Naive thymus-derived CD4-positive, alpha-beta T cell (primary cell): ENCODE results near the gene ANO1. TPM values are rescaled to one million over a fixed set of nuclear protein-coding genes. Genes with fewer than 3 reads are reported as not detected.
A peak's percentile ranks its signal among the peaks of the same experiment; 100 is the strongest.

ENCODE experiments used
- ATAC-seq: fragments of 150-1000 bp; cut with Tn5 transposase; 2 replicates; pipeline ENCODE4 v1.10.0; 2021; ENCODE audit warnings: mild to moderate bottlenecking, moderate library complexity
- CTCF ChIA-PET: fragments of 350-600 bp; sonication (Branson Sonifier 250); formaldehyde crosslinking; loops from one replicate; lab custom pipeline; 2021; ENCODE audit warnings: antibody characterized with exemption; lab: Charles Lee
- POLR2A ChIA-PET: fragments of 350-600 bp; sonication (Branson Sonifier 250); formaldehyde crosslinking; loops from one replicate; lab custom pipeline; 2021; ENCODE audit warnings: antibody characterized with exemption, inconsistent platforms; lab: Charles Lee
- DNase-seq, 9 donors: peaks; one replicate each; pipeline versions ENCODE4 v3.0.0 to v3.0.0-alpha.2; 2020 to 2022; ENCODE audit warnings: mixed read lengths in 1 of 9
- H3K27ac ChIP-seq: one replicate; pipeline ENCODE4 v1.7.0; 2013; ENCODE audit warnings: mild to moderate bottlenecking, low read depth, low read length, moderate library complexity
- H3K27me3 ChIP-seq, 2 donors: one replicate each; pipeline ENCODE4 v1.7.0; 2013; ENCODE audit warnings: low read length in 2 of 2, mild to moderate bottlenecking in 2 of 2, moderate library complexity in 2 of 2; ENCODE audit not compliant: control insufficient read depth in 2 of 2, insufficient read depth in 2 of 2
- H3K36me3 ChIP-seq, 3 experiments: 1 replicate in 2 of 3; 2 replicates in 1 of 3; pipeline ENCODE4 v1.7.0; 2013; ENCODE audit warnings: low read length in 3 of 3, mild to moderate bottlenecking in 3 of 3, moderate library complexity in 1 of 3; ENCODE audit not compliant: insufficient read depth in 3 of 3, control insufficient read depth in 2 of 3
- H3K4me1 ChIP-seq, 2 donors: one replicate each; pipeline ENCODE4 v1.7.0; 2013; ENCODE audit warnings: low read length in 2 of 2, mild to moderate bottlenecking in 2 of 2, moderate library complexity in 1 of 2; ENCODE audit not compliant: control insufficient read depth in 2 of 2, insufficient read depth in 2 of 2
- H3K4me3 ChIP-seq: 2 replicates; pipeline ENCODE4 v1.7.0; 2013; ENCODE audit warnings: mild to moderate bottlenecking, low read length
- H3K9me3 ChIP-seq, 3 experiments: 1 replicate in 2 of 3; 2 replicates in 1 of 3; pipeline ENCODE4 v1.7.0; 2013; ENCODE audit warnings: low read length in 3 of 3; ENCODE audit not compliant: control insufficient read depth in 2 of 3
- H3K27ac Mint-ChIP-seq, 9 donors: one replicate each; pipeline ENCODE4 v1.8.0; 2020 to 2022; ENCODE audit warnings: mixed read lengths in 9 of 9, mild to moderate bottlenecking in 8 of 9, moderate library complexity in 5 of 9, inconsistent platforms in 2 of 9
- H3K27me3 Mint-ChIP-seq, 5 donors: one replicate each; pipeline ENCODE4 v1.8.0; 2021 to 2022; ENCODE audit warnings: mixed read lengths in 5 of 5, mild to moderate bottlenecking in 1 of 5
- H3K36me3 Mint-ChIP-seq, 5 donors: one replicate each; pipeline ENCODE4 v1.8.0; 2020 to 2022; ENCODE audit warnings: mixed read lengths in 5 of 5, mild to moderate bottlenecking in 3 of 5, inconsistent platforms in 1 of 5
- H3K4me1 Mint-ChIP-seq, 7 donors: one replicate each; pipeline ENCODE4 v1.8.0; 2020 to 2022; ENCODE audit warnings: mixed read lengths in 7 of 7, mild to moderate bottlenecking in 3 of 7, inconsistent platforms in 1 of 7
- H3K4me3 Mint-ChIP-seq, 10 donors: one replicate each; pipeline ENCODE4 v1.8.0; 2020 to 2022; ENCODE audit warnings: mild to moderate bottlenecking in 10 of 10, mixed read lengths in 10 of 10, moderate library complexity in 6 of 10, inconsistent platforms in 2 of 10
- H3K9me3 Mint-ChIP-seq, 11 donors: one replicate each; pipeline ENCODE4 v1.8.0; 2020 to 2022; ENCODE audit warnings: mixed read lengths in 11 of 11, mild to moderate bottlenecking in 4 of 11, inconsistent platforms in 1 of 11, moderate library complexity in 1 of 11
- intact Hi-C, 2 donors: fragments of 100-400 bp; cut with micrococcal nuclease; formaldehyde crosslinking; loops; one replicate each; pipeline ENCODE4 v1.15.1; 2023
- polyA plus RNA-seq, 2 donors: library from polyadenylated mRNA; unstranded; fragments of 300-500 nt; fragmentation: Illumina TruSeq; gene quantifications; one replicate each; pipeline ENCODE4 v1.2.3, GENCODE V29; 2021
- total RNA-seq, 6 experiments: library from RNA in 5 of 6; stranded (reverse) in 5 of 6; gene quantifications; 1 replicate in 5 of 6; 2 replicates in 1 of 6; pipeline ENCODE4 v1.2.3 and lab custom pipeline; 2021 to 2026

The ANO1 gene
- total and polyA plus RNA-seq, 7 experiments from 2014 or later, result not detected

DNA sequence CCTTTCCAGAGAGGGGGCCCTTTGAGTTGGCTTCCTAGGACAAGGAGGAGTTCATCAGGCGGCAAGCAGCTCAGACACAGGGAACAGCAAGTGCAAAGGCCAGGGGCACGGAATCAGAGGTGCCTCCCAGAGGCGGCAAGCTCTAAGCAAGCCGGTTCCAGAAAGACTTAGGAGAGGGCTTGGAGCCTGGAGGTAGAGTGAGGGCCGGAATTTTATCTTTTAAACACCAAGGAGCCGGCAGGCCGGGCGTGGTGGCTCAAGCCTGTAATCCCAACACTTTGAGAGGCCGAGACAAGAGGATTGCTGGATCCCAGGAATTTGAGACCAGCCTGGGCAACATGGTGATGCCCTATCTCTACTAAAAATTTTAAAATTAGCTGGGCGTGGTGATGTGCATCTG, 151.6 kb downstream of the ANO1 start:
- CTCF ChIA-PET, result no interaction called here
- no peaks in the 10 kb centered on the region for H3K36me3 ChIP-seq
- H3K27me3 ChIP-seq, result no peaks in the 10 kb centered on the region
- no peaks in the 10 kb centered on the region for H3K36me3 Mint-ChIP-seq
- no peak overlapping the region for H3K4me3 Mint-ChIP-seq
- peaks cover 0 to 3% (median 0%) of the 10 kb centered on the region in 11 donors for H3K9me3 Mint-ChIP-seq
- H3K27ac ChIP-seq, result no peak overlapping the region
- ATAC-seq (no peak), DNase-seq (no peak)
- no peaks in the 10 kb centered on the region for H3K4me1 Mint-ChIP-seq
- H3K4me1 ChIP-seq, result no peaks in the 10 kb centered on the region
- POLR2A ChIA-PET, result no interaction called here
- intact Hi-C loops, result no loop called here
- no peak overlapping the region for H3K27ac Mint-ChIP-seq
- peaks cover 0 to 7% (median 0%) of the 10 kb centered on the region in 5 donors for H3K27me3 Mint-ChIP-seq
- no peaks in the 10 kb centered on the region for H3K9me3 ChIP-seq
- no peak overlapping the region for H3K4me3 ChIP-seq

DNA sequence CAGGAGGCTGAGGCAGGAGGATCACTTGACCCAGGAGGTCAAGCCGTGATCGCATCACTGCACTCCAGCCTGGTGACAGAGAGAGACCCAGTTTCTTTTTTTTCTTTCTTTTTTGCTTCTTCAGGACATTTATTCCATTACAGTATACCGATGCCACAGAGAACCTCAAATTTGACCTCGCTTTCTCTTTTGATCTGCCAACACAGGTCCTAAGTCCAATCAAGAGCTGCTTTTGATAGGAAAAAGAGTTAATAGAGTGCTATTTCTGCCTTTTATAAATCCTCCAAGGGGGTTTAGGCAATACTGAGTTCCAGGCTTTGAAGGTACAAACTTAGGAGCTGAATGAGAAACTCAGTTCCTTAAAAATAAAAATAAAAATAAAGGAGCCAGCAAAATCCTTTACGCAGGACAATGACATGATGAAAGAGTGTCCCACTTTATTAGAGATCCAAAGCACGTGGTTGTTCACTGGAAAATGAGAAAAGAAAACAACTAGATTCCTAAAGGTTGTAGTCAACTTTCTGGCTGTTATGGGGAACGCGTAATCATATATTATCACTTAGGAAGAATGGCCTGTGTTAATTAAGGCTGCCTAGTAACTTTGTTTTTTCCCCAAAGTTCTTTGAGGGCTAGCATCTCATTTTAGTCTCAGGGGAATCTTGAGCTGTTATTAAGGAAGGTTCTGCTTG, 152.2 kb downstream of the ANO1 start:
- no peak overlapping the region for H3K27ac ChIP-seq
- H3K27me3 ChIP-seq, result no peaks in the 10 kb centered on the region
- H3K4me3 Mint-ChIP-seq, result no peak overlapping the region
- ATAC-seq (no peak), DNase-seq (no peak)
- intact Hi-C loops, result no loop called here
- H3K36me3 ChIP-seq, result no peaks in the 10 kb centered on the region
- peaks cover 0 to 5% (median 0%) of the 10 kb centered on the region in 5 donors for H3K27me3 Mint-ChIP-seq
- H3K4me1 Mint-ChIP-seq, result no peaks in the 10 kb centered on the region
- H3K36me3 Mint-ChIP-seq, result no peaks in the 10 kb centered on the region
- peaks cover 0 to 3% (median 0%) of the 10 kb centered on the region in 11 donors for H3K9me3 Mint-ChIP-seq
- no peaks in the 10 kb centered on the region for H3K4me1 ChIP-seq
- POLR2A ChIA-PET, result no interaction called here
- no peak overlapping the region for H3K4me3 ChIP-seq
- H3K9me3 ChIP-seq, result no peaks in the 10 kb centered on the region
- H3K27ac Mint-ChIP-seq, result no peak overlapping the region
- CTCF ChIA-PET, result no interaction called here

DNA sequence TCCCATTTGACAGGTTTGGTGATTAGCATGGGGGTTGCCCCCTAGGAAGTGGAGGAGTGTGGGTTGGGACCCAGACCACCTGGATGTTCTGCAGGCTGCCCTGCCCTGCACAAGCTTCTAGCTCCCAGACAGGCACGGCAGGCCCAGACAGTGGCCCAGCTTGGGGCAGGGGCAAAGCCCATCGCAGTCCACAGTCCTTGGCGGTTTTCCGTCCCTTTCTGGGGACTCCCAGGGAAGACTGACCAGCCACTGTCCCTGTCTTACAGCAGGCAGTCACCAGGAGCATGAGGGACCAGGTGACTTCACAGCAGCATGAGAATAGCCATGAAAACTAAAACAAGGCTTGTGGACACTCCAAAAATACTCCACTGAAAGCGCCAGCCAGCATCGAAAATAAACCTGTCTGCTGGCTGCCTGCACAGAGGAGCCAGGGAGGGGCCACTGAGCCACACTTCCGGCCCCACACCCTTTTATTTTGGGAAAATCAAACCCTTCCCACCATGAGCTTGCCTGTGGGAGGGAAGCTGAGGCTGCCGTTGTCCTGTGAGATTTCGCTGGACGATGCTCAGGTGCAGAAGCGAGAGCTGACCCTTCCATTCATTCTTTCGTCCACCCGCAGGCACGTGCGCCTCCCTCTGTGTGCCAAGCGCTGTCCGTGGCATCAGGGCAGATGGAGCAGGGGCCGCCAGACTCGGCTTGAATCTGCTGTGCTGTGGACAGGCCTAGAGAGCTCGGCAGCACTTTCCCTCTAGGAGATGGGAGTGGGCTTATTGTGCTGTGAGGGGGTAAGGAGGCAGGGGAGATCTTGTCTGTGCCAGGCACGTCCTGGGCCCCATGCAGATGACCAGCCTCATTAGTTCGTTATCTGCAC, 153.0 kb downstream of the ANO1 start:
- Histone ChIP-seq H3K27ac (no peak overlapping the region), H3K4me3 (no peak overlapping the region), H3K27me3 (no peaks in the 10 kb centered on the region), H3K36me3 (no peaks in the 10 kb centered on the region), H3K9me3 (no peaks in the 10 kb centered on the region), H3K4me1 (no peaks in the 10 kb centered on the region)
- ChIA-PET CTCF (no interaction called here), POLR2A (no interaction called here)
- no peak overlapping the region for H3K4me3 Mint-ChIP-seq
- ATAC-seq (no peak), DNase-seq (no peak)
- no peak overlapping the region for H3K27ac Mint-ChIP-seq
- H3K9me3 Mint-ChIP-seq, result peaks cover 0 to 3% (median 0%) of the 10 kb centered on the region in 11 donors
- H3K27me3 Mint-ChIP-seq, result peaks cover 0 to 5% (median 2%) of the 10 kb centered on the region in 5 donors
- intact Hi-C loops, result no loop called here
- no peaks in the 10 kb centered on the region for H3K4me1 Mint-ChIP-seq
- H3K36me3 Mint-ChIP-seq, result no peaks in the 10 kb centered on the region

DNA sequence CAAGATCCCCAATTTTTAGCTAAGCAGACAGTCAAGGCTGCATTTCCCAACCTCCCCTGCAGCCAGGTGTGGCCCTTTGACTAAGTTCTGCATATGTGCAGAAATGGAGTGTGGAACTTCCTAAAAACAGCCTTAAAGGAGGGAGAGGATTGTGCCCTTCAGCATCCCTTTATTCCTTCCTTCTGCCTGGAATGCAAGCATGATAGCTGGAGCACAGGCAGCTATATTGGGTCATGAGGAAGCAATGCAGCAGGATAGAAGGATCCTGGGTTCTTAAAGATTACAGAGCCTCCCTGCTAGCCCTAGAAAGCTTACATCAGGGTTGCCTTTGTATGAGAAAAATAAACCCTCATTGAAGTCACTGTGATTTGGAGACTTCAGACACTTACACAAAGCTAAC, 154.9 kb downstream of the ANO1 start:
- no peak for ATAC-seq
- H3K27ac Mint-ChIP-seq, result no peak overlapping the region

DNA sequence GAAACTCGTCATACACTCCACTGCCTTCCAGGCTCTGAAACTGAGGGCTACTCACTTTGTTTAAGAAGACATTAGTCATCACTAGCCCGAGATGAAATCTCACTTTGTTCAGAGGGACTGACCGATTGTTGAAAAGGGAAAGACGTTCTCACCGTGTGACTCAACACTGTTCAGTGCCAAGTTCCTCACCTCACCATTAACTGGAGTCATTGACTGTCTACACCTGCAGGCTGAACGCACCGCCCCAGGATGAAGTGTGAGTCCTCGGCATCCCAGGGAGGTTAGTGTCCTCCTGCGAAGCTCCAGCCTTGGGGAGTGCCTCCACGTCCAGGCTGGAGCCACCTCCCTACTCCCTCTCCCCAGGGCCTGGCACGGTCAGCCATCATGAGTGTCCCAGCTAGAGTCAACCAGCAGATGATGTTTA, 155.4 kb downstream of the ANO1 start:
- H3K4me1 ChIP-seq, result no peaks in the 10 kb centered on the region
- peaks cover 0 to 3% (median 0%) of the 10 kb centered on the region in 11 donors for H3K9me3 Mint-ChIP-seq
- no peak for DNase-seq
- intact Hi-C loops, result no loop called here
- H3K4me3 Mint-ChIP-seq, result no peak overlapping the region
- H3K27me3 ChIP-seq, result no peaks in the 10 kb centered on the region
- no peak overlapping the region for H3K27ac ChIP-seq
- H3K27ac Mint-ChIP-seq, result peak overlapping the region in 1 of 9 donors; percentile 18
- no peaks in the 10 kb centered on the region for H3K36me3 ChIP-seq
- H3K36me3 Mint-ChIP-seq, result no peaks in the 10 kb centered on the region
- peaks cover 0 to 8% (median 0%) of the 10 kb centered on the region in 5 donors for H3K27me3 Mint-ChIP-seq
- H3K4me3 ChIP-seq, result no peak overlapping the region
- no peaks in the 10 kb centered on the region for H3K9me3 ChIP-seq
- ATAC-seq, result no peak
- ChIA-PET CTCF (no interaction called here), POLR2A (no interaction called here)
- H3K4me1 Mint-ChIP-seq, result no peaks in the 10 kb centered on the region

More for the DNA sequence above, 154.9 kb downstream of the ANO1 start:
- DNase-seq, result no peak
- Mint-ChIP-seq H3K4me3 (no peak overlapping the region), H3K4me1 (no peaks in the 10 kb centered on the region), H3K9me3 (peaks cover 0 to 3% (median 0%) of the 10 kb centered on the region in 11 donors), H3K27me3 (peaks cover 0 to 8% (median 0%) of the 10 kb centered on the region in 5 donors), H3K36me3 (no peaks in the 10 kb centered on the region)
- CTCF ChIA-PET, result no interaction called here
- Histone ChIP-seq H3K4me1 (no peaks in the 10 kb centered on the region), H3K27me3 (no peaks in the 10 kb centered on the region), H3K36me3 (no peaks in the 10 kb centered on the region), H3K9me3 (no peaks in the 10 kb centered on the region), H3K4me3 (no peak overlapping the region), H3K27ac (no peak overlapping the region)
- POLR2A ChIA-PET, result no interaction called here
- intact Hi-C loops, result no loop called here

DNA sequence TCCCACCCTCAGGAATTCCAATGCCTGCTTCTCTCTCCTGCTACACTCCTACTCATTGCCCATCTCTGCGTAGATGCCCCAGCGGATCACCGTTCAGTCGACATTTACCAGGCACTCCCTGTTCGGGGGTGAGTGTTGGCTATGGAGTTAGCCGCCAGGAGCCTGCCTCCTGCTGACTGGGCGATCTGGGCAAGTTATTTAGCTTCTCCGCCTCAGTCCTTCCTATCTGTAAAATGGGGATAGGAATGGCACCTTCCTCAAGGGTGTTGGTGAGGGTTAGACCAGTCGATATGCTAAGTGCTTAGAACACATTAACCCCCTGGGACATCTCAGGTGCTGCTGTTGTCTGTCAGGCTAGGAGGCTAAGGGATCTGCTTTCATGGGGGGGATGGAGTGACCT, 155.8 kb downstream of the ANO1 start:
- H3K36me3 ChIP-seq, result no peaks in the 10 kb centered on the region
- H3K4me3 Mint-ChIP-seq, result no peak overlapping the region
- no peaks in the 10 kb centered on the region for H3K4me1 ChIP-seq
- ATAC-seq (no peak), DNase-seq (no peak)
- H3K36me3 Mint-ChIP-seq, result no peaks in the 10 kb centered on the region
- H3K4me3 ChIP-seq, result no peak overlapping the region
- H3K27me3 Mint-ChIP-seq, result peaks cover 0 to 8% (median 0%) of the 10 kb centered on the region in 5 donors
- H3K9me3 Mint-ChIP-seq, result peaks cover 0 to 3% (median 0%) of the 10 kb centered on the region in 11 donors
- H3K27ac Mint-ChIP-seq, result no peak overlapping the region
- H3K4me1 Mint-ChIP-seq, result no peaks in the 10 kb centered on the region
- no peak overlapping the region for H3K27ac ChIP-seq
- no peaks in the 10 kb centered on the region for H3K27me3 ChIP-seq
- intact Hi-C loops, result no loop called here
- H3K9me3 ChIP-seq, result no peaks in the 10 kb centered on the region
- ChIA-PET CTCF (no interaction called here), POLR2A (no interaction called here)
